Nephron (organoid): ENCODE data around the gene CAPSL.
A peak's percentile ranks its signal among the peaks of the same experiment; 100 is the strongest.

Experiments used
- H3K27ac Mint-ChIP-seq, 3 experiments: 2 replicates each; pipeline ENCODE4 v1.8.0; 2020; ENCODE audit warnings: mixed read lengths in 3 of 3, mild to moderate bottlenecking in 2 of 3, moderate library complexity in 1 of 3
- H3K27me3 Mint-ChIP-seq: 2 replicates; pipeline ENCODE4 v1.8.0; 2021; ENCODE audit warnings: low read depth, mild to moderate bottlenecking, moderate library complexity, mixed read lengths
- H3K36me3 Mint-ChIP-seq: 2 replicates; pipeline ENCODE4 v1.8.0; 2020; ENCODE audit warnings: low read depth, mixed read lengths
- H3K4me1 Mint-ChIP-seq: 2 replicates; pipeline ENCODE4 v1.8.0; 2020; ENCODE audit warnings: mixed read lengths
- H3K4me3 Mint-ChIP-seq, 3 experiments: 2 replicates each; pipeline ENCODE4 v1.8.0; 2020; ENCODE audit warnings: mild to moderate bottlenecking in 3 of 3, mixed read lengths in 3 of 3, moderate library complexity in 2 of 3
- H3K9me3 Mint-ChIP-seq: 2 replicates; pipeline ENCODE4 v1.8.0; 2020; ENCODE audit warnings: mixed read lengths
- CTCF ChIP-seq, 3 experiments: fragments of 200-600 bp; sonication (generic); IDR thresholded peaks; one replicate each; pipeline ENCODE4 v1.5.0; 2021; ENCODE audit warnings: antibody characterized with exemption in 3 of 3; ENCODE audit not compliant: unreplicated experiment in 3 of 3

Gene CAPSL

DNA sequence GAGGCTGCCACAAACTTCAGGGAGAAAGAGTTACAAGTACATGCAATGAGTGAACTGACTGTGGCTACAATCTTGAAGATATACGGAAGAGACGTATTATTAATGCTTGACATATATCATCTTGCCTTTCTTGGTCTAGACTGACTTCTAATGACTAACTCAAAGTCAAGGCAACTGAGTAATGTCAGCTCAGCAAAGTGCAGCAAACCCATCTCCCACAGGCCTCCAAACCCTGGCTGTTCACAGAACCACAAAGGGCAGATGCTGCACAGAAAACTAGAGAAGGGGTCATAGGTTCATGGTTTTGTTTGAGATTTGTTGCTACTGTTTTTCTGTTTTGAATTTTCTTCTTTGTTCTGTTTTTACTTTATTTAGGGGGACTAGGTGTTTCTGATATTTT lies 60.8 kb downstream of the CAPSL start:
- no peak overlapping the region for H3K27ac Mint-ChIP-seq
- H3K27me3 Mint-ChIP-seq = peaks cover 3% of the 10 kb centered on the region
- TF ChIP-seq CTCF (IDR thresholded peaks at IDR 0.05; ENCODE audit: unreplicated experiment in 3 of 3) = no peak
- H3K4me3 Mint-ChIP-seq = no peak overlapping the region
- H3K36me3 Mint-ChIP-seq = no peaks in the 10 kb centered on the region
- H3K4me1 Mint-ChIP-seq = no peaks in the 10 kb centered on the region
- H3K9me3 Mint-ChIP-seq = no peaks in the 10 kb centered on the region

- TF ChIP-seq CTCF (IDR thresholded peaks at IDR 0.05; ENCODE audit: unreplicated experiment in 3 of 3) = no peak
- Mint-ChIP-seq H3K27ac (no peak overlapping the region), H3K4me1 (no peaks in the 10 kb centered on the region), H3K36me3 (no peaks in the 10 kb centered on the region), H3K4me3 (no peak overlapping the region), H3K27me3 (peaks cover 3% of the 10 kb centered on the region), H3K9me3 (no peaks in the 10 kb centered on the region)
Observed at GRCh38 chr5:35876922-35877321, 61.5 kb downstream of the CAPSL start.

DNA sequence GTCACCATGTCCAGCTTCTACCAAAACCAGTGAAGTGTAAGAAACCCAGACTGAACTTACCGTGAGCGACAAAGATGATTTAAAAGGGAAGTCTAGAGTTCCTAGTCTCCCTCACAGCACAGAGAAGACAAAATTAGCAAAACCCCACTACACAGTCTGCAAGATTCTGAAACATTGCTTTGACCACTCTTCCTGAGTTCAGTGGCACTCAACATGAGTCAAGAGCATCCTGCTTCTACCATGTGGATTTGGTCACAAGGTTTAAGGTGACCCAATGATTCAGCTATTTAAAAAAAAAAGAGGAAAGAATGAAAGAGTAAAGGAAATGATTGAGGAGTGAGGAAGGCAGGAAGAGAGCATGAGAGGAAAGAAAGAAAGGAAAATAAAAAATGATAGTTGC lies 62.0 kb downstream of the CAPSL start:
- Mint-ChIP-seq H3K27ac (no peak overlapping the region), H3K4me3 (no peak overlapping the region), H3K36me3 (no peaks in the 10 kb centered on the region), H3K27me3 (peaks cover 3% of the 10 kb centered on the region), H3K9me3 (no peaks in the 10 kb centered on the region), H3K4me1 (no peaks in the 10 kb centered on the region)
- TF ChIP-seq CTCF (IDR thresholded peaks at IDR 0.05; ENCODE audit: unreplicated experiment in 3 of 3) = no peak

- Mint-ChIP-seq H3K4me3 (no peak overlapping the region), H3K27ac (no peak overlapping the region), H3K36me3 (no peaks in the 10 kb centered on the region), H3K27me3 (peaks cover 3% of the 10 kb centered on the region), H3K9me3 (no peaks in the 10 kb centered on the region), H3K4me1 (no peaks in the 10 kb centered on the region)
- TF ChIP-seq CTCF (IDR thresholded peaks at IDR 0.05; ENCODE audit: unreplicated experiment in 3 of 3) = no peak
Observed at GRCh38 chr5:35870605-35871004, 67.8 kb downstream of the CAPSL start.

- Mint-ChIP-seq H3K4me3 (no peak overlapping the region), H3K27me3 (peaks cover 3% of the 10 kb centered on the region), H3K4me1 (no peaks in the 10 kb centered on the region), H3K36me3 (no peaks in the 10 kb centered on the region), H3K27ac (peak overlapping the region in 2 of 3 experiments; percentile 25 to 56), H3K9me3 (peaks cover 2% of the 10 kb centered on the region)
- TF ChIP-seq CTCF (IDR thresholded peaks at IDR 0.05; ENCODE audit: unreplicated experiment in 3 of 3) = no peak
Observed at GRCh38 chr5:35869685-35870277, 68.6 kb downstream of the CAPSL start.

GRCh38 chr5:35867998-35868397 lies 70.4 kb downstream of the CAPSL start:
- H3K27me3 Mint-ChIP-seq = no peaks in the 10 kb centered on the region
- no peak for TF ChIP-seq CTCF (IDR thresholded peaks at IDR 0.05; ENCODE audit: unreplicated experiment in 3 of 3)
- H3K27ac Mint-ChIP-seq = no peak overlapping the region
- H3K9me3 Mint-ChIP-seq = peaks cover 3% of the 10 kb centered on the region
- H3K4me1 Mint-ChIP-seq = no peaks in the 10 kb centered on the region
- H3K36me3 Mint-ChIP-seq = no peaks in the 10 kb centered on the region
- H3K4me3 Mint-ChIP-seq = no peak overlapping the region
